ENCODE results near the gene ZNF341. TPM values are rescaled to one million over a fixed set of nuclear protein-coding genes. Genes with fewer than 3 reads are reported as not detected.
A peak's percentile ranks its signal among the peaks of the same experiment; 100 is the strongest.
"Not testable (repeated sequence)": the region's sequence is repeated elsewhere in the genome, so short reads cannot be mapped to it uniquely, and the experiment has no call there.

The ZNF341 gene
- total and polyA plus RNA-seq, 9 of the 15 experiments (the other 6 are each of a cell fraction or from before 2014, with no cell fraction given) = 0.08 to 2.6 (median 1.0) TPM

GRCh38 chr20:33700696-33701441 lies 30.9 kb upstream of the ZNF341 start:
- H3K9me3 ChIP-seq (replicated peaks; ENCODE audit: control insufficient read depth, insufficient read depth, low read depth, low read length); CTCF ChIA-PET (ENCODE audit: low intra/inter-chr PET ratio); H3K79me2 ChIP-seq (ENCODE audit: control insufficient read depth, insufficient read depth, low read length); POLR2A ChIA-PET; H3K36me3 ChIP-seq (ENCODE audit: control insufficient read depth, insufficient read depth, low read length); H3K9ac ChIP-seq (ENCODE audit: insufficient read depth in 1 of 2, low read depth in 2 of 2, low read length in 2 of 2); intact Hi-C loops (cut with micrococcal nuclease); H3K27ac ChIP-seq (ENCODE audit: extremely low read depth, low read depth, low read length); DNase-seq (ENCODE audit: extremely low read depth in 1 of 4, low spot score in 3 of 4); BruUV-seq (replicated peaks); H2AFZ ChIP-seq (ENCODE audit: low read depth, low read length); ATAC-seq; H4K20me1 ChIP-seq (replicated peaks; ENCODE audit: control insufficient read depth, insufficient read depth, low read length); H3K4me3 ChIP-seq; H3K9me1 ChIP-seq (ENCODE audit: control insufficient read depth, insufficient read depth, low read length); H3K27me3 ChIP-seq (ENCODE audit: control insufficient read depth in 2 of 2, insufficient read depth in 2 of 2, low read length in 2 of 2); in situ Hi-C loops (cut with MboI); FAIRE-seq; H3K4me1 ChIP-seq (replicated peaks in 1 of 2; ENCODE audit: control insufficient read depth in 2 of 2, insufficient read depth in 2 of 2, low read length in 2 of 2); H3K4me2 ChIP-seq (ENCODE audit: insufficient read depth, low read length): not testable (repeated sequence)
- WGBS (ENCODE audit: insufficient coverage, low coverage, missing lambda C conversion rate) = 78% methylated on average over 21 of the region's 45 CpGs
- peak; percentile 69 for TF ChIP-seq ZBTB33 (CRISPR knock-in tag; IDR thresholded peaks at IDR 0.05)

Measured in K562 (cell line).